Sigmoid colon (tissue), 7 donors: ENCODE results near the gene NCOR2. TPM values are rescaled to one million over a fixed set of nuclear protein-coding genes. Genes with fewer than 3 reads are reported as not detected.

Source experiments
- DNase-seq: peaks from one replicate; pipeline ENCODE4 v3.0.0-alpha.2; 2019
- H3K27ac ChIP-seq, 4 donors: fragments of 200-600 bp; sonication (generic); one replicate each; pipeline ENCODE4 v1.5.1; 2016 to 2019; ENCODE audit warnings: mild to moderate bottlenecking in 1 of 4
- H3K27me3 ChIP-seq, 3 donors: fragments of 200-600 bp; sonication (generic); one replicate each; pipeline ENCODE4 v1.5.1; 2019; ENCODE audit warnings: mild to moderate bottlenecking in 1 of 3
- H3K36me3 ChIP-seq, 4 donors: fragments of 200-600 bp; sonication (generic); one replicate each; pipeline ENCODE4 v1.5.1; 2016 to 2019
- H3K4me1 ChIP-seq, 4 donors: fragments of 200-600 bp; sonication (generic); one replicate each; pipeline ENCODE4 v1.5.1; 2017 to 2019
- H3K4me3 ChIP-seq, 4 donors: fragments of 200-600 bp; sonication (generic); one replicate each; pipeline ENCODE4 v1.5.1; 2017 to 2019; ENCODE audit warnings: mild to moderate bottlenecking in 2 of 4, moderate library complexity in 1 of 4
- H3K9me3 ChIP-seq, 4 donors: fragments of 200-600 bp in 3 of 4; sonication (generic) in 3 of 4; one replicate each; pipeline versions ENCODE4 v1.5.1 to v1.6.1; 2013 to 2019
- CTCF ChIP-seq, 4 experiments: fragments of 450-650 bp in 3 of 4; fragments of 200-600 bp in 1 of 4; IDR thresholded peaks; one replicate each; pipeline ENCODE4 v1.5.1; 2016 to 2019; ENCODE audit warnings: antibody characterized with exemption in 4 of 4, mild to moderate bottlenecking in 3 of 4, moderate library complexity in 2 of 4
- EP300 ChIP-seq, 4 donors: sonication (generic); formaldehyde crosslinking; IDR thresholded peaks; one replicate each; pipeline ENCODE4 v1.6.1; 2017; ENCODE audit warnings: antibody characterized with exemption in 4 of 4
- POLR2A ChIP-seq, 2 donors: fragments of 450-650 bp; IDR thresholded peaks; one replicate each; pipeline ENCODE4 v1.6.1; 2016; ENCODE audit warnings: antibody characterized with exemption in 2 of 2, mild to moderate bottlenecking in 2 of 2, moderate library complexity in 2 of 2
- POLR2AphosphoS5 ChIP-seq, 4 donors: sonication (generic); formaldehyde crosslinking; IDR thresholded peaks; one replicate each; pipeline ENCODE4 v1.6.1; 2017; ENCODE audit warnings: antibody characterized with exemption in 4 of 4
- whole genome bisulfite sequencing, 2 donors: extraction: QIAGEN DNeasy Blood & Tissue Kit; methylation state at CpG; one replicate each; pipeline ENCODE4 v1.1.7; 2013; 5-methylcytosine and 5-hydroxymethylcytosine counted together
- intact Hi-C: fragments of 100-400 bp; cut with DNase I; formaldehyde crosslinking; loops from one replicate; pipeline ENCODE4 v1.15.1; 2023
- polyA plus RNA-seq, 3 donors: library from polyadenylated mRNA; stranded (reverse); fragments of 200-250 nt; gene quantifications; one replicate each; pipeline ENCODE4 v1.2.3, GENCODE V29; 2013
- total RNA-seq, 4 donors: library from RNA; depleted of rRNA; stranded (reverse); fragments of >200 nt; gene quantifications; one replicate each; pipeline ENCODE4 v1.1.0, GENCODE V29; 2016
- donor health status: healthy with polysubstance abuse.
- donor health status: Bipolar disorder and iron deficiency.
- donor health status: healthy.

NCOR2 gene
- total and polyA plus RNA-seq, 7 donors = 18.6 to 134 (median 47.9) TPM

- H3K4me3 ChIP-seq = no peak overlapping the region
- no peaks in the 10 kb centered on the region for H3K27me3 ChIP-seq
- no peaks in the 10 kb centered on the region for H3K9me3 ChIP-seq
- intact Hi-C loops = no loop called here
- peaks cover 0 to 71% (median 67%) of the 10 kb centered on the region in 4 donors for H3K4me1 ChIP-seq
- TF ChIP-seq EP300 (IDR thresholded peaks at IDR 0.05) (no peak), CTCF (IDR thresholded peaks at IDR 0.05) (no peak), POLR2A (IDR thresholded peaks at IDR 0.05) (no peak), POLR2AphosphoS5 (IDR thresholded peaks at IDR 0.05) (no peak)
- no peak for DNase-seq
- no peaks in the 10 kb centered on the region for H3K36me3 ChIP-seq
- no peak overlapping the region for H3K27ac ChIP-seq
- WGBS, 2 donors = 85 to 88% methylated on average over 24 of the region's 24 CpGs
Observed at GRCh38 chr12:124534776-124535740, 32.4 kb downstream of the NCOR2 start.

DNA sequence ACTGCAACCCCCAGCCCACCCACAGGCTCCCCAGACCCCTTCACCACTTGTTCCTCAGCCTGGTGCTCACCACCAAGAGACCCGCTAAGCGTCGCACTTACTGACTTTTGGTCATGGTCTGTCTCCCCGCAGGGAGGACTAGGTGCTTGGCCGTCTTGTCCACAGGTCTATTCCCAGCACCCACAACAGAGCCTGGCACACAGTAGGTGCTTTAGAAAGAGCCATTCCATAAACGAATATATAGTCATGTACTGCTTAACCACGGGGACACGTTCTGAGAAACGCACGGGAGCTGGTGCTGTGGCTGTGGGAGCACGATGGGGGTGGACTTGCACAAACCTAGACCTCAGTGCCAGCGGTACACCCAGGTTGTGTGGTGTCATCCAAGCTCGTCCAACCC lies 34.0 kb downstream of the NCOR2 start:
- intact Hi-C loops = no loop called here

DNA sequence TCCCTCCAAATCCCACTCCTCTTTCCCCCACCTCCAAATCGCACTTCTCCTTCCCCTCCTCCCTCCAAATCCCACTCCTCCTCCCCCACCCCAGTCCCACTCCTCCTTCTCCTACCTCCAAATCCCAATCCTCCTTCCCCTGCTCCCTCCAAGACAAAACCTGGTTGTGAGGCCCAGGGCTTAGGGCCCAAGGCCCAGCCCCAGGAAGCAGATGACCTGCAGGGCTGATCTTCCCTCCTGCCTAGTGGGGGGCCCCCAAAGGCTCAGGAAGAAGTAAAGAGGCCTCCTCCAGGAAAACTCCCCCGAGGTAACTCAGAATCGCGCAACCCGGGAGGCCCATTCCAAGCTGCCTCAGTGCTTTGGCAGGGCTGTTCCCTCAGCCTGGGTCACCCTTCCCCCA lies 34.4 kb downstream of the NCOR2 start:
- no peak overlapping the region for H3K4me3 ChIP-seq
- H3K9me3 ChIP-seq = no peaks in the 10 kb centered on the region
- peak overlapping the region in 2 of 4 donors; percentile 52 to 59 for H3K27ac ChIP-seq
- intact Hi-C loops = no loop called here
- H3K36me3 ChIP-seq = no peaks in the 10 kb centered on the region
- TF ChIP-seq POLR2AphosphoS5 (IDR thresholded peaks at IDR 0.05) (no peak), CTCF (IDR thresholded peaks at IDR 0.05) (no peak), POLR2A (IDR thresholded peaks at IDR 0.05) (no peak), EP300 (IDR thresholded peaks at IDR 0.05) (no peak)
- H3K27me3 ChIP-seq = no peaks in the 10 kb centered on the region
- peaks cover 0 to 60% (median 52%) of the 10 kb centered on the region in 4 donors for H3K4me1 ChIP-seq
- DNase-seq = no peak
- WGBS, 2 donors = 78 to 94% methylated on average over 5 of the region's 5 CpGs

More for the DNA sequence above, 34.0 kb downstream of the NCOR2 start:
- Histone ChIP-seq H3K27ac (no peak overlapping the region), H3K9me3 (no peaks in the 10 kb centered on the region), H3K4me1 (peaks cover 0 to 60% (median 53%) of the 10 kb centered on the region in 4 donors), H3K27me3 (no peaks in the 10 kb centered on the region), H3K36me3 (no peaks in the 10 kb centered on the region), H3K4me3 (no peak overlapping the region)
- 92 to 94% methylated on average over 13 of the region's 13 CpGs for WGBS, 2 donors
- TF ChIP-seq EP300 (IDR thresholded peaks at IDR 0.05) = no peak
- no peak for TF ChIP-seq CTCF (IDR thresholded peaks at IDR 0.05)
- TF ChIP-seq POLR2AphosphoS5 (IDR thresholded peaks at IDR 0.05) = no peak
- no peak for DNase-seq

DNA sequence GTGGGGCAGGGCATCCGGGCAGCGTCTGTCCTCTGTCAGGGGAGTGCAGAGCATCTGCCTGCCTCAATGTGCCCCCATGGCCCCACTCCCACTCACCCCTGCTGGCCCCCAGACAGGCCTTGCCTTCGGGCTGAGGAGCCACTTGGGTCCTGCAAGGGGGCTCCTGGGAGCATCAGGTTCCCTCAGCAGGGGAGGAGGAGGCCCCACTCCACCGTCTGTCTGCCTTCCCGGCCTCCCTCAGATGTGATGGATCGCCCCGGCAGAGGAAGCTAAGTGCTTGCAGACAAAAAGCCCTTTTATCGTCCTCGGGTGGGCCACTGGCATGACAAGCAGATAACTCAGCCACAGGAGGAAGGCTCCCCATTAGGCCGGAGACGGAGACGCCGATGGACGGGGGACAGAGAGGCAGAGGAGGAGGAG lies 35.1 kb downstream of the NCOR2 start:
- 72 to 80% methylated on average over 14 of the region's 14 CpGs for WGBS, 2 donors
- intact Hi-C loops = no loop called here
- no peaks in the 10 kb centered on the region for H3K27me3 ChIP-seq

DNA sequence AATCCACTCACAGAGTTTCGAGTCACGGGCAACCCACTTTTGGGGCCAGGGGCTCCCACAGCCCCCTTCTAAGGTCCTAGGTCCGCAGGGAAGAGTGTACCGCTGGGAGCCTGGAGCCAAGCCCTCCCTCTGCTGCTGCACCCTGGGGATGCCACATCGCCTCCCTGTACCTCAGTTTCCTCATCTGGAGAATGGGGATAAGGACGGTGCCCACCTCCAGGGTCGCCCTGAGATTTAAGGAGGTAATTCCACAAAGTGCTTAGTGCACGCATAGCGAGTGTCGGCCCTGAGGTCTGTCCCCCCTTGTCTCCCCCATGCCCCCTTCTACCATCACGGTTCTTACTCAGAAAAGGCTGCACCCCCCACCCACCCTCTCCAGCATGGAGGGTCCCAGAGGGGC lies 35.5 kb downstream of the NCOR2 start:
- Histone ChIP-seq H3K36me3 (no peaks in the 10 kb centered on the region), H3K4me1 (peaks cover 0 to 50% (median 43%) of the 10 kb centered on the region in 4 donors), H3K27me3 (no peaks in the 10 kb centered on the region), H3K4me3 (no peak overlapping the region), H3K9me3 (no peaks in the 10 kb centered on the region), H3K27ac (peak overlapping the region in 3 of 4 donors; percentile 52 to 71 (median 59))
- DNase-seq = no peak
- intact Hi-C loops = no loop called here
- TF ChIP-seq CTCF (IDR thresholded peaks at IDR 0.05) (no peak), POLR2AphosphoS5 (IDR thresholded peaks at IDR 0.05) (no peak), EP300 (IDR thresholded peaks at IDR 0.05) (no peak), POLR2A (IDR thresholded peaks at IDR 0.05) (no peak)
- WGBS, 2 donors = 93 to 96% methylated on average over 11 of the region's 11 CpGs

More for the DNA sequence above, 35.1 kb downstream of the NCOR2 start:
- Histone ChIP-seq H3K4me1 (peaks cover 0 to 54% (median 47%) of the 10 kb centered on the region in 4 donors), H3K9me3 (no peaks in the 10 kb centered on the region), H3K36me3 (no peaks in the 10 kb centered on the region), H3K27ac (peak overlapping the region in 3 of 4 donors; percentile 52 to 71 (median 59)), H3K4me3 (no peak overlapping the region)
- DNase-seq = no peak
- TF ChIP-seq POLR2AphosphoS5 (IDR thresholded peaks at IDR 0.05) = no peak
- TF ChIP-seq EP300 (IDR thresholded peaks at IDR 0.05) = no peak
